Measurements from ENCODE around the gene SPEN.

The SPEN gene

DNA sequence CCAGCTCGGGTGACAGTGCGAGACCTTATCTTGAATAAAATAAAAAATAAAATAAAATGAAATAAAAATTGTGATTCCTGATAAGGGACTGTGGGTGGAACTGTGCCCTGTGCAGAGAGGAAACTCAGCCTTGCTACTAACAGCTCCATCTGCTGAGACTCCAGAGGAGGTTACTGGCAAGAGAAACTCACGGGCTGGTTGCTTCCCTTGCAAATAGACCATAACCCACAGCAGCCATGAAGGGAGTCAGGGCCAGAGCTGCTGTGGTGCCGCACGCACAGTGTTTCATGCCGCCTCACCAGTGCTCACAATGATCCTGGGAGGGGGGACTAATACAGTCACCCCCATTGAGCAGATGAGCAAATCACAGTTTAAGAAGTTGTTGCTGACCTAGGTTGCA is 114.7 kb downstream of the SPEN start:
- Histone ChIP-seq H3K27ac (ENCODE audit: low read length) (no peak overlapping the region), H3K9me3 (ENCODE audit: insufficient read depth, low read length, severe bottlenecking) (no peaks in the 10 kb centered on the region), H3K79me2 (ENCODE audit: insufficient read depth, low read length) (peaks cover 88% of the 10 kb centered on the region), H3K9ac (ENCODE audit: low read depth, low read length) (no peak overlapping the region), H3K4me2 (ENCODE audit: insufficient read depth, low read length) (no peak overlapping the region), H2AFZ (ENCODE audit: low read depth, low read length) (no peak overlapping the region), H3K27me3 (ENCODE audit: insufficient read depth, low read length, poor library complexity) (no peaks in the 10 kb centered on the region), H4K20me1 (ENCODE audit: insufficient read depth, low read length) (peaks cover 56% of the 10 kb centered on the region), H3K4me1 (ENCODE audit: insufficient read depth, low read length) (no peaks in the 10 kb centered on the region), H3K4me3 (ENCODE audit: low read depth in 1 of 2, low read length in 2 of 2) (no peak overlapping the region), H3K36me3 (ENCODE audit: insufficient read depth, low read length) (peaks cover 24% of the 10 kb centered on the region)
- no peak for ATAC-seq (ENCODE audit: insufficient read depth, low read depth)
- no peak for TF ChIP-seq EZH2 (IDR thresholded peaks at IDR 0.05; ENCODE audit: borderline replicate concordance, low read depth, low read length, severe bottlenecking)
- TF ChIP-seq, protein P1, sequence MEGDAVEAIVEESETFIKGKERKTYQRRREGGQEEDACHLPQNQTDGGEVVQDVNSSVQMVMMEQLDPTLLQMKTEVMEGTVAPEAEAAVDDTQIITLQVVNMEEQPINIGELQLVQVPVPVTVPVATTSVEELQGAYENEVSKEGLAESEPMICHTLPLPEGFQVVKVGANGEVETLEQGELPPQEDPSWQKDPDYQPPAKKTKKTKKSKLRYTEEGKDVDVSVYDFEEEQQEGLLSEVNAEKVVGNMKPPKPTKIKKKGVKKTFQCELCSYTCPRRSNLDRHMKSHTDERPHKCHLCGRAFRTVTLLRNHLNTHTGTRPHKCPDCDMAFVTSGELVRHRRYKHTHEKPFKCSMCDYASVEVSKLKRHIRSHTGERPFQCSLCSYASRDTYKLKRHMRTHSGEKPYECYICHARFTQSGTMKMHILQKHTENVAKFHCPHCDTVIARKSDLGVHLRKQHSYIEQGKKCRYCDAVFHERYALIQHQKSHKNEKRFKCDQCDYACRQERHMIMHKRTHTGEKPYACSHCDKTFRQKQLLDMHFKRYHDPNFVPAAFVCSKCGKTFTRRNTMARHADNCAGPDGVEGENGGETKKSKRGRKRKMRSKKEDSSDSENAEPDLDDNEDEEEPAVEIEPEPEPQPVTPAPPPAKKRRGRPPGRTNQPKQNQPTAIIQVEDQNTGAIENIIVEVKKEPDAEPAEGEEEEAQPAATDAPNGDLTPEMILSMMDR (IDR thresholded peaks at IDR 0.05; ENCODE audit: borderline replicate concordance, extremely low read depth, low read length, poor library complexity, severe bottlenecking), result no peak
- no peak for DNase-seq

GRCh38 chr1:15962671-15963362 is 115.3 kb downstream of the SPEN start:
- no peak for TF ChIP-seq EZH2 (IDR thresholded peaks at IDR 0.05; ENCODE audit: borderline replicate concordance, low read depth, low read length, severe bottlenecking)
- TF ChIP-seq, protein P1 (IDR thresholded peaks at IDR 0.05; ENCODE audit: borderline replicate concordance, extremely low read depth, low read length, poor library complexity, severe bottlenecking), result no peak
- H3K4me2 ChIP-seq (ENCODE audit: insufficient read depth, low read length), result no peak overlapping the region

DNA sequence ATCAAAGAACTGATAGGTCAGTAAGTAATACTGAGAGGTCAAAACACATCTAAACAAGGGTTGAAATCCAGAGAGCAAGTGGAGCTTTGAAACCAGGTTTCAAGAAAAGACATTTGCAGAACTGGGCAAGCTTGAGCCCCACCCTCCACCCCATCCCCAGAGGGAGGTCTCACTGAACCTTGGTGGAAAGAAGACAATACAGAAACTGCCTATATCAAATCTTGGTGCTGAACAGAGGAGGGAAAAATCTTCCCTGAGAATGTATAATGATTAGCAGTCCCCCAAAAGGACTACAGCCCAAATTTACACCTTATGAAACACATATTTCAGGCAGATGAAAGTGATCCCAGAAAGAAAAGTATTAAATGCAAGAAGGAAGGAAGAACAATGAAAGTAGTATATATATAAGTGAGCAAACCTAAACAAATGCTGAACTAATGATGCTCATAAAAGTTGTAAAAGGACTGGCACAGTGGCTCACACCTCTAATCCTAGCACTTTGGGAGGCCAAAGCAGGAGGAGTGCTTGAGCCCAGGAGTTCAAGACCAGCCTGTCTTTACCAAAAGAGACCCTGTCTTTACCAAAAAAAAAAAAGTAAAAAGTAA is 116.0 kb downstream of the SPEN start:
- no peak for TF ChIP-seq EZH2 (IDR thresholded peaks at IDR 0.05; ENCODE audit: borderline replicate concordance, low read depth, low read length, severe bottlenecking)
- TF ChIP-seq, protein P1 (IDR thresholded peaks at IDR 0.05; ENCODE audit: borderline replicate concordance, extremely low read depth, low read length, poor library complexity, severe bottlenecking), result no peak
- no peak overlapping the region for H3K4me3 ChIP-seq (ENCODE audit: low read depth in 1 of 2, low read length in 2 of 2)
- H3K79me2 ChIP-seq (ENCODE audit: insufficient read depth, low read length), result peaks cover 88% of the 10 kb centered on the region
- peaks cover 48% of the 10 kb centered on the region for H4K20me1 ChIP-seq (ENCODE audit: insufficient read depth, low read length)
- no peak overlapping the region for H3K9ac ChIP-seq (ENCODE audit: low read depth, low read length)
- H3K27ac ChIP-seq (ENCODE audit: low read length), result no peak overlapping the region
- H3K4me1 ChIP-seq (ENCODE audit: insufficient read depth, low read length), result no peaks in the 10 kb centered on the region
- H3K4me2 ChIP-seq (ENCODE audit: insufficient read depth, low read length), result no peak overlapping the region
- peaks cover 20% of the 10 kb centered on the region for H3K36me3 ChIP-seq (ENCODE audit: insufficient read depth, low read length)
- no peaks in the 10 kb centered on the region for H3K27me3 ChIP-seq (ENCODE audit: insufficient read depth, low read length, poor library complexity)
- ATAC-seq (ENCODE audit: insufficient read depth, low read depth) (no peak), DNase-seq (no peak)
- H3K9me3 ChIP-seq (ENCODE audit: insufficient read depth, low read length, severe bottlenecking), result no peaks in the 10 kb centered on the region
- H2AFZ ChIP-seq (ENCODE audit: low read depth, low read length), result no peak overlapping the region

More at GRCh38 chr1:15962671-15963362, 115.3 kb downstream of the SPEN start:
- peaks cover 88% of the 10 kb centered on the region for H3K79me2 ChIP-seq (ENCODE audit: insufficient read depth, low read length)
- no peak overlapping the region for H3K27ac ChIP-seq (ENCODE audit: low read length)
- no peaks in the 10 kb centered on the region for H3K9me3 ChIP-seq (ENCODE audit: insufficient read depth, low read length, severe bottlenecking)
- H3K4me1 ChIP-seq (ENCODE audit: insufficient read depth, low read length), result no peaks in the 10 kb centered on the region
- peaks cover 20% of the 10 kb centered on the region for H3K36me3 ChIP-seq (ENCODE audit: insufficient read depth, low read length)
- no peaks in the 10 kb centered on the region for H3K27me3 ChIP-seq (ENCODE audit: insufficient read depth, low read length, poor library complexity)
- no peak overlapping the region for H2AFZ ChIP-seq (ENCODE audit: low read depth, low read length)
- H4K20me1 ChIP-seq (ENCODE audit: insufficient read depth, low read length), result peaks cover 51% of the 10 kb centered on the region
- ATAC-seq (ENCODE audit: insufficient read depth, low read depth) (no peak), DNase-seq (no peak)
- H3K9ac ChIP-seq (ENCODE audit: low read depth, low read length), result no peak overlapping the region
- H3K4me3 ChIP-seq (ENCODE audit: low read depth in 1 of 2, low read length in 2 of 2), result no peak overlapping the region
